A549 (cell line): Measurements from ENCODE around the gene C2orf42. TPM values are rescaled to one million over a fixed set of nuclear protein-coding genes. Genes with fewer than 3 reads are reported as not detected.

Experiments used
- ATAC-seq, 2 experiments: fragments of 200-7000 bp in 1 of 2; fragments of >200 bp in 1 of 2; cut with Nextera tagmentation in 1 of 2; cut with Tn5 transposase in 1 of 2; 3 replicates each; pipeline versions ENCODE4 v1.8.0 to v1.9.1; 2018 to 2020; ENCODE audit warnings: mild to moderate bottlenecking in 1 of 2, moderate library complexity in 1 of 2
- CTCF ChIA-PET: fragments of 300-600 bp; sonication (Branson Sonifier 250); formaldehyde crosslinking; extraction: SDS; loops from one replicate; lab custom pipeline; 2021; ENCODE audit warnings: antibody characterized with exemption, inconsistent platforms; lab: Yijun Ruan, JAX
- POLR2A ChIA-PET: fragments of 350-600 bp; formaldehyde crosslinking; extraction: SDS; loops from one replicate; lab custom pipeline; 2021; ENCODE audit warnings: antibody characterized with exemption, inconsistent platforms; lab: Yijun Ruan, JAX
- DNase-seq, 2 experiments: peaks; one replicate each; pipeline versions ENCODE4 v3.0.0 to v3.0.0-alpha.2; 2011 to 2016; ENCODE audit warnings: low read depth in 1 of 2, low spot score in 1 of 2
- FAIRE-seq: peaks from 2 replicates; lab custom pipeline; 2011; peaks lifted over from hg19 to GRCh38; lab: Jason Lieb, UNC
- H3K27ac ChIP-seq, 2 experiments: fragments of >200 bp; sonication (Bioruptor Twin); formaldehyde crosslinking; 3 replicates each; pipeline ENCODE4 v1.5.1; 2016 to 2017
- H3K4me1 ChIP-seq: fragments of >200 bp; sonication (Bioruptor Twin); formaldehyde crosslinking; 3 replicates; pipeline ENCODE4 v1.6.1; 2016
- H3K4me2 ChIP-seq: fragments of >200 bp; sonication (Bioruptor Twin); formaldehyde crosslinking; 3 replicates; pipeline ENCODE4 v1.6.1; 2016
- H3K4me3 ChIP-seq: fragments of >200 bp; sonication (Bioruptor Twin); formaldehyde crosslinking; 3 replicates; pipeline ENCODE4 v1.5.1; 2016
- H3K9me3 ChIP-seq: fragments of >200 bp; sonication (Bioruptor Twin); formaldehyde crosslinking; 3 replicates; pipeline ENCODE4 v1.6.1; 2016
- ATOH8 ChIP-seq: fragments of 250-450 bp; sonication (Bioruptor Pico); IDR thresholded peaks from 2 replicates; pipeline ENCODE4 v1.5.0; 2020; ENCODE audit warnings: low read depth, mild to moderate bottlenecking, moderate library complexity
- CHD2 ChIP-seq: fragments of 150-350 bp; IDR thresholded peaks from 2 replicates; pipeline ENCODE4 v1.6.1; 2014; ENCODE audit warnings: low read length; ENCODE audit not compliant: partially characterized antibody
- CHD4 ChIP-seq: fragments of 200-600 bp; sonication (generic); IDR thresholded peaks from 2 replicates; pipeline ENCODE4 v1.6.1; 2016; ENCODE audit warnings: antibody characterized with exemption, mild to moderate bottlenecking, borderline replicate concordance
- CTCF ChIP-seq: fragments of >200 bp; sonication (Bioruptor Twin); formaldehyde crosslinking; IDR thresholded peaks from 3 replicates; pipeline ENCODE4 v1.5.1; 2016
- E2F6 ChIP-seq: IDR thresholded peaks from 2 replicates; pipeline ENCODE4 v1.6.1; 2012; ENCODE audit warnings: low read depth, borderline replicate concordance
- ESRRA ChIP-seq: fragments of 150-350 bp; IDR thresholded peaks from 2 replicates; pipeline ENCODE4 v1.6.1; 2014; ENCODE audit warnings: mild to moderate bottlenecking, low read length, borderline replicate concordance
- HMGXB4 ChIP-seq: fragments of 250-450 bp; sonication (Bioruptor Pico); IDR thresholded peaks from 2 replicates; pipeline ENCODE4 v1.5.0; 2021; ENCODE audit warnings: mild to moderate bottlenecking, moderate library complexity, borderline replicate concordance
- HOXA7 ChIP-seq: fragments of 250-450 bp; sonication (Bioruptor Pico); IDR thresholded peaks from 2 replicates; pipeline ENCODE4 v1.5.0; 2020; ENCODE audit warnings: mild to moderate bottlenecking, moderate library complexity
- HOXB5 ChIP-seq: fragments of 250-450 bp; sonication (Bioruptor Pico); IDR thresholded peaks from 2 replicates; pipeline ENCODE4 v1.5.0; 2020; ENCODE audit warnings: mild to moderate bottlenecking, moderate library complexity
- JUN ChIP-seq, 2 experiments: fragments of >200 bp; sonication (Bioruptor Twin); formaldehyde crosslinking; IDR thresholded peaks; 2 replicates in 1 of 2; 3 replicates in 1 of 2; pipeline ENCODE4 v1.6.1; 2016 to 2017
- KDM1A ChIP-seq: fragments of 200-600 bp; sonication (generic); IDR thresholded peaks from 2 replicates; pipeline ENCODE4 v1.6.1; 2016; ENCODE audit warnings: low read depth, mild to moderate bottlenecking
- NFE2L2 ChIP-seq: fragments of 150-350 bp; conservative IDR thresholded peaks from 2 replicates; pipeline ENCODE4 v1.6.1; 2014; ENCODE audit warnings: low read length
- NPAS2 ChIP-seq: fragments of 250-450 bp; sonication (Bioruptor Pico); IDR thresholded peaks from 2 replicates; pipeline ENCODE4 v1.8.0; 2022; ENCODE audit warnings: mild to moderate bottlenecking, moderate library complexity, borderline replicate concordance
- PHF8 ChIP-seq: fragments of 200-600 bp; sonication (generic); IDR thresholded peaks from 2 replicates; pipeline ENCODE4 v1.6.1; 2016; ENCODE audit warnings: low read depth, mild to moderate bottlenecking, antibody characterized with exemption, moderate library complexity, borderline replicate concordance
- POLR2A ChIP-seq: IDR thresholded peaks from 2 replicates; pipeline ENCODE4 v1.6.1; 2012; ENCODE audit warnings: mild to moderate bottlenecking, low read length
- POLR2AphosphoS2 ChIP-seq: conservative IDR thresholded peaks from 2 replicates; pipeline ENCODE4 v1.6.1; 2012; ENCODE audit warnings: low read length, improper control_type of control experiment, inconsistent platforms
- RCOR1 ChIP-seq: fragments of 150-350 bp; IDR thresholded peaks from 2 replicates; pipeline ENCODE4 v1.6.1; 2014; ENCODE audit warnings: antibody characterized with exemption, low read length, low read depth
- REST ChIP-seq: fragments of 200-600 bp; sonication (generic); IDR thresholded peaks from 2 replicates; pipeline ENCODE4 v1.6.1; 2016; ENCODE audit warnings: antibody characterized with exemption, mild to moderate bottlenecking, moderate library complexity
- ZC3H11A ChIP-seq: fragments of 450-650 bp; IDR thresholded peaks from 2 replicates; pipeline ENCODE4 v1.6.1; 2014; ENCODE audit warnings: antibody characterized with exemption, mild to moderate bottlenecking
- ZNF302 ChIP-seq: fragments of 250-450 bp; sonication (Bioruptor Pico); IDR thresholded peaks from 2 replicates; pipeline ENCODE4 v1.9.0; 2021; ENCODE audit warnings: inconsistent platforms, mild to moderate bottlenecking, moderate library complexity
- ZSCAN20 ChIP-seq: fragments of 250-450 bp; sonication (Bioruptor Pico); IDR thresholded peaks from 2 replicates; pipeline ENCODE4 v1.8.0; 2022; ENCODE audit warnings: mild to moderate bottlenecking, moderate library complexity
- WGBS: methylation state at CpG from one replicate; pipeline ENCODE4 v1.1.6; 2017; ENCODE audit errors: missing lambda C conversion rate; 5-methylcytosine and 5-hydroxymethylcytosine counted together
- polyA plus RNA-seq, 4 experiments: library from polyadenylated mRNA; depleted of rRNA in 3 of 4; stranded (reverse); fragments of >200 nt; fragmentation: RNase III in 1 of 4; extraction: RNeasy Plus Mini Kit Qiagen cat#74134 plus additional on column Dnase treatment in 1 of 4; gene quantifications; 2 replicates in 3 of 4; 3 replicates in 1 of 4; pipeline ENCODE4 v1.2.3, GENCODE V29; 2011 to 2017

Gene C2orf42
- polyA plus RNA-seq, 2 of the 4 experiments (the other 2 are of a cell fraction), result 9.5 to 10.4 TPM

- TF ChIP-seq REST (no peak; the same call in 1 of the 2 replicates), KDM1A (peak; percentile 76; the same call in 1 of the 2 replicates), POLR2A (peak; percentile 99)
Measured at GRCh38 chr2:70190418-70191243, at the start of gene C2orf42 (continued).

- 90% methylated on average over 3 of the region's 3 CpGs for WGBS
- FAIRE-seq (no peak), DNase-seq (no peak), ATAC-seq (no peak)
- no peak overlapping the region for H3K27ac ChIP-seq
- no peak overlapping the region for H3K4me2 ChIP-seq
- POLR2A ChIA-PET, result interaction anchor here (1.1 to 1.4 kb wide), 2 partner anchors 17 to 50 kb away, joined by 3 to 5 read pairs; partner anchors contain the start of genes C2orf42 and PCYOX1
- peaks cover 10% of the 10 kb centered on the region; the same call in 1 of the 3 replicates for H3K4me1 ChIP-seq
- TF ChIP-seq JUN (IDR thresholded peaks at IDR 0.05), result no peak
- no peak for TF ChIP-seq ATOH8
- no peak for TF ChIP-seq PHF8
- TF ChIP-seq NFE2L2, result no peak
- TF ChIP-seq ESRRA, result no peak
- TF ChIP-seq CHD4, result no peak
- no peak for TF ChIP-seq RCOR1
- no peak for TF ChIP-seq CTCF
- no peak for TF ChIP-seq NPAS2 (CRISPR knock-in tag)
- no peak for TF ChIP-seq HMGXB4
- TF ChIP-seq ZNF302, result no peak
- no peaks in the 10 kb centered on the region for H3K9me3 ChIP-seq
- CTCF ChIA-PET, result interaction anchor here (0.9 to 1.5 kb wide), 5 partner anchors 13 to 327 kb away, joined by 3 to 4 read pairs (median 4); partner anchors contain the start of gene FAM136A
- H3K4me3 ChIP-seq, result no peak overlapping the region
Measured at GRCh38 chr2:70240599-70240998, 49.8 kb upstream of the C2orf42 start.

- 81% methylated on average over 3 of the region's 3 CpGs for WGBS
- ChIA-PET CTCF (no interaction called here), POLR2A (no interaction called here)
- no peaks in the 10 kb centered on the region for H3K4me1 ChIP-seq
- no peak for TF ChIP-seq POLR2AphosphoS2
- TF ChIP-seq E2F6, result no peak
- no peak for TF ChIP-seq ZC3H11A
- no peak for TF ChIP-seq ZNF302
- no peak for TF ChIP-seq REST
- TF ChIP-seq HOXA7 (CRISPR knock-in tag), result no peak
- TF ChIP-seq HOXB5 (CRISPR knock-in tag), result no peak
- TF ChIP-seq ZSCAN20, result no peak
- TF ChIP-seq CHD2, result no peak
- H3K27ac ChIP-seq, result no peak overlapping the region
- ATAC-seq (no peak), DNase-seq (no peak), FAIRE-seq (no peak)
- no peak overlapping the region for H3K4me3 ChIP-seq
- no peaks in the 10 kb centered on the region for H3K9me3 ChIP-seq
- H3K4me2 ChIP-seq, result no peak overlapping the region
Measured at GRCh38 chr2:70233926-70234325, 43.1 kb upstream of the C2orf42 start.
